ENCODE results near the gene CCSER2.

- TF ChIP-seq CTCF (IDR thresholded peaks at IDR 0.05) (no peak), POLR2A (IDR thresholded peaks at IDR 0.05; ENCODE audit: low read depth) (no peak), EP300 (IDR thresholded peaks at IDR 0.05) (no peak), POLR2AphosphoS5 (IDR thresholded peaks at IDR 0.05) (no peak)
These were observed 95.3 kb downstream of the CCSER2 start for GRCh38 chr10:84423719-84424118.

All from esophagus muscularis mucosa (tissue), 4 donors.